GM12865 (cell line): ENCODE results near the gene PRR23A.

ENCODE experiments used
- DNase-seq: peaks from one replicate; pipeline ENCODE4 v3.0.0; 2010; ENCODE audit warnings: low read depth
- H3K4me3 ChIP-seq: 2 replicates; pipeline ENCODE4 v1.5.1; 2011; ENCODE audit warnings: mild to moderate bottlenecking, low read depth, low read length, control low read depth
- TF ChIP-seq, protein P1 (sequence below): IDR thresholded peaks from 2 replicates; pipeline ENCODE4 v1.5.1; 2011; ENCODE audit warnings: low read length, control low read depth, low read depth, inconsistent platforms; ENCODE audit not compliant: insufficient read depth; ENCODE audit errors: missing control alignments

Gene PRR23A

DNA sequence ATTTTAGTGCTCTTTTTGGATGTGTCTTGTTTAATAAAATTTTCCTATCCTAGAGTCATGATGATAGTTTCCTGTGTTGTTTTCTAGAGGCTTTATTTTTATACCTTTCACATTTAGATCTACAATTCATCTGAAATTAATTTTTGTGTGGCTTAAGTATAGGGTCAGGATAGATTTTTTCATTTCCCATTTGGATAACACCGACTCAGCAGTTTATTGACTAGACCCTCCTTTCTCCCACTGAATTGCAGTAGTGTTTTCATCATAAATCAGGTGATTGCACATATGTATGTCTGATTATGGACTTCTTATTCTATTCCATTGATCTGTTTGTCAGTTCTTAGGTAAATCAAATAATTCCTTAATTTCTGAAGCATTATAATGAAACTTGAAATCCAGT is 10.4 kb downstream of the PRR23A start:
- no peak overlapping the region for H3K4me3 ChIP-seq
- DNase-seq = no peak
- TF ChIP-seq, protein P1, sequence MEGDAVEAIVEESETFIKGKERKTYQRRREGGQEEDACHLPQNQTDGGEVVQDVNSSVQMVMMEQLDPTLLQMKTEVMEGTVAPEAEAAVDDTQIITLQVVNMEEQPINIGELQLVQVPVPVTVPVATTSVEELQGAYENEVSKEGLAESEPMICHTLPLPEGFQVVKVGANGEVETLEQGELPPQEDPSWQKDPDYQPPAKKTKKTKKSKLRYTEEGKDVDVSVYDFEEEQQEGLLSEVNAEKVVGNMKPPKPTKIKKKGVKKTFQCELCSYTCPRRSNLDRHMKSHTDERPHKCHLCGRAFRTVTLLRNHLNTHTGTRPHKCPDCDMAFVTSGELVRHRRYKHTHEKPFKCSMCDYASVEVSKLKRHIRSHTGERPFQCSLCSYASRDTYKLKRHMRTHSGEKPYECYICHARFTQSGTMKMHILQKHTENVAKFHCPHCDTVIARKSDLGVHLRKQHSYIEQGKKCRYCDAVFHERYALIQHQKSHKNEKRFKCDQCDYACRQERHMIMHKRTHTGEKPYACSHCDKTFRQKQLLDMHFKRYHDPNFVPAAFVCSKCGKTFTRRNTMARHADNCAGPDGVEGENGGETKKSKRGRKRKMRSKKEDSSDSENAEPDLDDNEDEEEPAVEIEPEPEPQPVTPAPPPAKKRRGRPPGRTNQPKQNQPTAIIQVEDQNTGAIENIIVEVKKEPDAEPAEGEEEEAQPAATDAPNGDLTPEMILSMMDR = no peak

DNA sequence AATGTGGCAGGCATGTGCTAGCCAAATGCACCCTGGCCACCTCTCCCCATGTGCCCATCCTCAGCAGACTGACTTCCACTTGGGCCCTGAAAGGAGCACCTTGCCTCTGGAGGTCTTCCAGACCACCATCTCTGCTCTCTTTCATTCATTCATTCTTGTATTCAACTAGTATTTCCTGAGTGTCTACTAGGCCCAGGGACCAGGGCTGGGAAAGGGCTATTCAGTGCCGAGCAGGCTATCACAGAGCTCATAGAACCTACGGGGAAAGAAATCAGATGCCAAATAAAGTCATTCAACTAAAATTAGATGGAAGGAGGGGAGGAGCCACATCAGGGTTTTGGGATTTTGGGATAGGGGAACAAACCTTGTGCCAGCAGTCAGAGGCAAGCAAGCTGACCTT is 18.9 kb downstream of the PRR23A start:
- no peak for DNase-seq
- TF ChIP-seq, protein P1 = no peak
- no peak overlapping the region for H3K4me3 ChIP-seq

DNA sequence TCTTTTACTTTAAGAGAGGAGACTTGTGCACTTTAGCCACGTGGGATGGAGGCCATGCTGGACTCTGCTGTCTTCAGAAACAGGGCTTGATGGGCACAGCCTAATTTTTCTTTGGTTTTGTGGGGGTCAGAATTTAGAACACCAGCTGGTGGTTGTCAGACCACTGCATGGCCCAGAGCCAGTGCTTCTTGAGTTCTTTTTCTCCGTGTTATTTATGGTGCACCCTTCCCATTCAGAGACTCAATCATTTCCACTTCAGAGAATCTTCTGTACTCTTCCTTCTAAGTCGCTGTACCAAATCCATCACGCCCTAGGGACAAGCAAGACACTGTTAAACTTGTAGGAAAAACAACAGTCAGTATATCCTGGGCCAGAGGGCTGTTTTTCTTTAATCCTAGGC is 20.1 kb downstream of the PRR23A start:
- DNase-seq = no peak
- TF ChIP-seq, protein P1 = no peak
- H3K4me3 ChIP-seq = no peak overlapping the region

DNA sequence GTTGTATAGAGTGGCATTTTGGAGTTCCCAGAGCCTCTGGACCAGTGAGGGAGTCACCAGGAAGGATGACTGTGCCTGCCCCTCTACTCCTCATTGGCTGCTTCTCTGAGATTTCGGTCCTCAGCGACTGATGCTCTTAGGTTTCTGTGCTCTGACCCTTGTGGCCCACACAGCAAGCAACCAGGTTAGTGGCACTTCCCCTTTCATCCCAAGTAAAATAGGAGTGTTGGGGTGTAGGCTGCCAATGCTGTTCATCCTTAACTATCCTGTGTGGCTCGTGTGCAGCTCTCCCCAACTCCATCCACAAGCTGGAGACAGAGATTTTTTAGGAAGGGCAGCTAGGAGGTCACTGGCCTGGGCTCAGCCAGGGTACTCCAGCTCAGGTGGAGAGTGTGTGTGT is 21.3 kb downstream of the PRR23A start:
- no peak for DNase-seq
- H3K4me3 ChIP-seq = no peak overlapping the region
- TF ChIP-seq, protein P1 = no peak

DNA sequence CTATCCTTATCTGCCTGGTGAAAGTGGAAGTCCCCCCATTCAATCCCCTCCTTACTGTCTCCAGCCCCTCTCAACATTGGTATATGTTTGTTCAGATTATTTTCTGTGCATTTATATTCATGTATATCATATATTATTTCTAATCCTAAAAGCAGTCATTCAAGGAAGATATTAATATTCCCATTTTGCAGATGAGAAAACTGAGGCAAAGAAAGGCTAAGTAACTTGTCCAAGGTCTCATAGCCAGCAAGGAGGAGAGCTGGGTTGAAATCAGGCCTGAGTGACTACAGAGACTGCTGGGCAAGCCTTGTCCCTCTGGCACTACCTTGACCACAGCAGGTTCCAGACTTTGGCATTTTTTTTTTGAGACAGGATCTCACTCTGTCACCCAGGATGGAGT is 30.0 kb downstream of the PRR23A start:
- DNase-seq = no peak
- H3K4me3 ChIP-seq = no peak overlapping the region
- TF ChIP-seq, protein P1 = no peak

DNA sequence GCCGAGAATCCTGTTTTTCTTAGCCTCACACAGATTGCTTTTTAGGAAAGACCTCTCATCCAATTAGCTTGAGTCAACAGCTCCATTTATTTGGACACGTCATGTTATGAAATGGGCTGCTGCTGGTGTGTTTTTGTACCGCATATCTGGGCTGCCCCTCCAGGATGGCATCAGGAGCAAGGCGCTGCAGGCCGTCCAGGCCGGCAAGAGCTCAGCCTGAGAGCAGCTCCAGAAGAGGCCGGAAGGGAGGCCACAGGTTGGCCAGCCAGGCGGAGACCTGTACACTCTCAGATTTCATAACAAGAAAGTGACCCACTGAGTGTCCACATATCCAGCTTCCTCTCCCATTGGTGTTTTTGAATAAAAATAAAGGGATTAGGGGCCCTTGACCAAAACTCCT is 30.7 kb downstream of the PRR23A start:
- no peak for DNase-seq
- TF ChIP-seq, protein P1 = no peak
- no peak overlapping the region for H3K4me3 ChIP-seq

DNA sequence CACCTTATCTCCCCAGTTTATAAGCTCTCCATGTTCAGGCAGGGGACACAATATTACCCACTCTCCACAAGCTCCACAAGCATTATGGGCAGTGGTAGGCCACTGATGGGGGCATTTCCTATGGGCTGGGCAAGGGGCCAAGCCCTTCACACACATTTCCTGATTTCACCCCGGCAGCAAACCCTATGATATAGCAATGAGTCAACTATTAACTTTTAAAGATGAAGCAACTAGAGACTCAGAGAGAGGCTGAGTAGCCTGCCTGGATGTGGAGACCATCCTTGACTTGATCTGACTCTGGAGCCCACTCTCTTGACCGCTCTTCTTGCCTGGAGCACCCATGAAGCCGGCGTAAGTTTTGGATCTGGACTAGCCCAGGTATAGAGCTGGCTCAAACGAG is 31.6 kb downstream of the PRR23A start:
- no peak overlapping the region for H3K4me3 ChIP-seq
- DNase-seq = no peak
- TF ChIP-seq, protein P1 = no peak
